ENCODE measurements around the gene MON1A.
"Not testable (repeated sequence)": the region's sequence is repeated elsewhere in the genome, so short reads cannot be mapped to it uniquely, and the experiment has no call there.

Gene MON1A, protein sequence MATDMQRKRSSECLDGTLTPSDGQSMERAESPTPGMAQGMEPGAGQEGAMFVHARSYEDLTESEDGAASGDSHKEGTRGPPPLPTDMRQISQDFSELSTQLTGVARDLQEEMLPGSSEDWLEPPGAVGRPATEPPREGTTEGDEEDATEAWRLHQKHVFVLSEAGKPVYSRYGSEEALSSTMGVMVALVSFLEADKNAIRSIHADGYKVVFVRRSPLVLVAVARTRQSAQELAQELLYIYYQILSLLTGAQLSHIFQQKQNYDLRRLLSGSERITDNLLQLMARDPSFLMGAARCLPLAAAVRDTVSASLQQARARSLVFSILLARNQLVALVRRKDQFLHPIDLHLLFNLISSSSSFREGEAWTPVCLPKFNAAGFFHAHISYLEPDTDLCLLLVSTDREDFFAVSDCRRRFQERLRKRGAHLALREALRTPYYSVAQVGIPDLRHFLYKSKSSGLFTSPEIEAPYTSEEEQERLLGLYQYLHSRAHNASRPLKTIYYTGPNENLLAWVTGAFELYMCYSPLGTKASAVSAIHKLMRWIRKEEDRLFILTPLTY

DNA sequence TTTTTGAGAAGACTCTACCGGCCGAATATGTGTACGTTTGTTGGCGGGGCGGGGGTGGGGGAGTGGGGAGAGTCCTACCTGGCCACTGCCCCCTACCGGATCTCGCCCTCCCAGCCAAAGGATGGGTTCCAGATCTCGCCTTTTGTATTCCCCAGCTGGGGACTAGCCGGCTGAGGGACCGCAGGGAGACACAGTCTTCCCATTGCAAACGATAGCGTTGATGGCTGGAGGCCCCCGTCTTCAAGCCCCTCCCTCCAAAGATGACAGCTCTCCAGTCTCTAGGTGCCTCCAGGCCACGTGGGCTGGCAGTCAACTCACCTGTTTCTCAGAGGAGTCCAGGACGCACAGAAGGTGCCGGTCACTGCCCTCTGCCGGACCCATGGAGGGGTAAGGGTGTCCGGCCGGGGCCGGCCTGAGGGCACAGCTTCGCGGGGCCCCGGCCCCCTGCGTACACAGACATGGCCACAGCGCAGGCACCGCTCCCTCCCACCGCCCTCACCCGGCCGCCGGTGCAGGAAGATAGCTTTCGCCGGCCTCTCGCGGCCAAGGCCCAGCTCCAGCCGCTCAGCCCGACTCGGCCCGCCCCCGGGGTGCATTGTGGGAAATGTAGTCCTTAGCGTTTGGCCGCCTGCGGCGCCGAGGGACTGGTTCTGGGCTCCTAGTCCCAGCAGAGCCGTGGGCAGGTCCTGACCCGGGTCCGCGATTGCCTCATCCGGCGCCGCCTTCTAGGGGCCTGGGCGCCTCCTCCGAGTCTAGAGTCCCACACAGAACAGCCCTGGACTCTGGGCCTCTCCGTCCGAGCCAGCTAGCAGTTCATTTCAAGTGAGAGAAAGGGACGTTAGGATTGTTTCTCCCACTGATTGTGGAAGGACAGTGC is at the start of gene MON1A:
TSS of gene MON1A (minus strand) at position 521 of the 877 bp plus-strand sequence. CDS start 16,465 bp downstream, outside the sequence.
- no peak for DNase-seq

DNA sequence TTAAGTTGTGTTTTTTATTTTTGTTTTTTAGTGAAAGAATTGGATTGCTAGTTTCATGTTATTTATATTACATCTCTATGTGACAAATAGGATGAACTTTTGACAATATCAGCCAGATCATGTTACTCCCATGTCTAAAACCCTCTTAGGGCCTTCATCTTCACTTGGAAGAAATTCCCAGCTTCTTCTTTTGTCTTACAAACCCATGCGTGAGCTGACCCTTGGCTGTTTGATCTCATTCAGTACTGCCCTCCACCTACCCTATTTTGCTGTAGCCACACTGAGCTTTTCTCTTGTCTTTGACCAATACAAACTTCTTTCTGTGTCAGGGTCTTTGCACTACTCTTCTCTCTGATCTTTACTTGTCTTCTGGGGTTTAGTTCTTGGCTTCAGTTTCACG is 47.3 kb upstream of the MON1A start:
- DNase-seq, result no peak

DNA sequence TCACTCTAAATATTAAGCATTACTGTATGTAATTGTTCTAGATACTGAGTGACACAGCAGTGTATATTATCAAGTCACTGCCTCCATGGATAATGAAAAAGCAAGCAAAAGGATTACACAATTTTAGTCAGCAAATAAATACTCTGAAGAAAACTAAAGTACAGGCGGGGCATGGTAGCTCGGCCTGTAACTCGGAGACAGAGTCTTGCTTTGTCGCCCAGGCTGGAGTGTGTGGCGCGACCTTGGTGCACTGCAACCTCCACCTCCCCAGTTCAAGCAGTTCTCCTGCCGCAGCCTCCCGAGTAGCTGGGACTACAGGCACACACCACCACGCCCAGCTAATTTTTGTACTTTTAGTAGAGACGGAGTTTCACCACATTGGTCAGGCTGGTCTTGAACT is 43.0 kb upstream of the MON1A start:
- DNase-seq, result no peak

DNA sequence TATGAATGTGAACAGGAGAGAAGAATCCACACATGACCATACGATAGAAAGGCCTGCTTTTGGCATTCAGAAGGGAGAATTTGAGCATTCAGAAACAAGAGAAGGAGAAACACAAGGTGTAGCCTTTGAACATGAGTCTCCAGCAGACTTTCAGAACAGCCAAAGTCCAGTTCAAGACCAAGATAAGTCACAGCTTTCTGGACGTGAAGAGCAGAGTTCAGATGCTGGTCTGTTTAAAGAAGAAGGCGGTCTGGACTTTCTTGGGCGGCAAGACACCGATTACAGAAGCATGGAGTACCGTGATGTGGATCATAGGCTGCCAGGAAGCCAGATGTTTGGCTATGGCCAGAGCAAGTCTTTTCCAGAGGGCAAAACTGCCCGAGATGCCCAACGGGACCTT is 38.7 kb upstream of the MON1A start:
- DNase-seq, result no peak

DNA sequence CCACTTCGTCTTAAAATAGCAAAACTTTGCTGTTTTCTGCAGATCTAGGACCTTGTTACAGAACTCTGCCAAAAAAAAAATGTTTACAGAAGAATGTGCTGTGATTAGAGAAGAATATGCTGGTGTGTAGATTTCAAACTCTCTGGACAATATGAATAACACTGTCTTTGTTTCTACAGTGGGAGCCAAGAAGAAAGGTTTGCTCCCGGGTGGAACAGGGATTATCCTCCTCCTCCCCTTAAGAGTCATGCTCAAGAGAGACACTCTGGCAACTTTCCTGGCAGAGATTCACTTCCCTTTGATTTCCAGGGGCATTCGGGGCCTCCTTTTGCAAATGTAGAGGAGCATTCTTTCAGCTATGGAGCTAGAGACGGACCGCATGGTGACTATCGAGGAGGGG is 37.7 kb upstream of the MON1A start:
- DNase-seq, result no peak

DNA sequence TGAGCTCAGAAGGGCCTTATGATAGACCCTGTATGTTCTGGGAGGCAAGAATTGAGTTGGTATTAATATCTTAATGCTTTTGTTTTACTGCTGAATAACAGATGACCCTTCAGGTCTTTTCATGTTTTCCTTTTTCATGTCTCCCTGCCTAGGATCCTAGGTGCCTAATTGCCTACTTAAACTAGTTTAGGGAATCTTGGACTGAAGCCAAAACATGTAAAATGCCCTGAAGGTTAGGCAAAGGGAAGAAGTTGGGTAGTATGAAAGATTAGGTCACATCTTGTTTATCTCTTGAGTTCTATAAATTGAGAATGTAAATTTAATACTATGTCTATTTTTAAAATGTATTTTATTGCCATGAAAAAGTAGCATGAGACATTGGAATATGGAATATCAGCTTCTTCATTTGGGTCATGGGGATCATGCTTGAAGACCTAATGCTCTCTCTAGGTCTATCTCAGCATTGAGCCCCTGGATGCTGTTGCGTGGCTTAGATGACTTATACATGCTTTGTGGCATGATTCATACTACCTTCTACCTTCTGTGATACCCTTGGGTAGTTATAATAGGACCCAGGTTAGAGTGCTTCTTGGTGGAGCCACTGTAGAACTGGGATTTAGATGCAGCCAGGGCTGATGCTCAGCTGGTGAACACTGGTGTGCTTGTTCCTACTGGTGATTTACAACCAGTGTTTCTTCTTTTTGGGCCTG is 36.8 kb upstream of the MON1A start:
- no peak for DNase-seq

DNA sequence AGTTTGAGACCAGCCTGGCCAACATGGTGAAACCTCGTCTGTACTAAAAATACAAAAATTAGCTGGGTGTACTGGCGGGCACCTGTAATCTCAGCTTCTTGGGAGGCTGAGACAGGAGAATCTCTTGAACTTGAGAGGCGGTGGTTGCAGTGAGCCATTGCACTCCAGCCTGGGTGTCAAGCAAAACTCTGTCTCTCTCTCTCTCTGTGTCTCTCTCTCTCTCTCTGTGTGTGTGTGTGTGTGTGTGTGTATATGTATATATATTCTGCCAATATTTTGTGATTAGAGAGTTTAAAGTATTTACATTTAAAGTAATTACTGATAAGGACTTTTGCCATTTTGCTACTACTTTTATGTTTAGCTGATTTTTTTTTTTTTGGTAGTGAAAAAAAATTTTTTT is 26.0 kb upstream of the MON1A start:
- no peak for DNase-seq

DNA sequence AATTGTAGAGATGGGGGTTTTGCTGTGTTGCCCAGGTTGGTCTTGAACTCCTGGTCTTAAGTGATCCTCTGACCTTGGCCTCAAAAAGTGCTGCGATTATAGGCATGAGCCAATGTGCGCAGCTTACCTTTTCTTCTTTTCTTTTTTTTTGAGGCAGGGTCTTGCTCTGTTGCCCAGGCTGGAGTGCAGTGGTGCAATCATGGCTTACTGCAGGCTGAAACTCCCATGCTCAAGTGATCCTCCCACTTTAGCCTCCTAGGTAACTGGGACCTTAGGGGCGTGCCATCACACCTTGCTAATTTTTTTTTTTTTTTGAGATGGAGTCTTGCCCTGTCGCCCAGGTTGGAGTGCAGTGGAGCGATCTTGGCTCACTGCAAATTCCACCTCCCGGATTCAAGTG is 23.3 kb upstream of the MON1A start:
- no peak for DNase-seq

DNA sequence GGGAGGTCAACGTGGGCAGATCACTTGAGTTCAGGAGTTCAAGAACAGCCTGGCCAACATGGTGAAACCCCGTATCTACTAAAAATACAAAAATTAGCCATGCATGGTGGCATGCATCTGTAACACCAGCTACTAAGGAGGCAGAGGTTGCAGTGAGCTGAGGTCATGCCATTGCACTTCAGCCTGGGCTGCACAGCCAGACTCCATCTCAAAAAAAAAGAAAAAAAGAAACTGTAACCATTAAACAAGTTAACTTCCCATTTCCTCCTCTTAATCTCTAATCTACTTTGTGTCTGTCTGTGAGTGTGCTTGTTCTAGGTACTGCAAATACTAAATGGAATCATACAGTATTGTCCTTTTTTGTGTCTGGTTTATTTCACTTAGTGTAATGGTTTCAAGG is 13.0 kb upstream of the MON1A start:
- no peak for DNase-seq

DNA sequence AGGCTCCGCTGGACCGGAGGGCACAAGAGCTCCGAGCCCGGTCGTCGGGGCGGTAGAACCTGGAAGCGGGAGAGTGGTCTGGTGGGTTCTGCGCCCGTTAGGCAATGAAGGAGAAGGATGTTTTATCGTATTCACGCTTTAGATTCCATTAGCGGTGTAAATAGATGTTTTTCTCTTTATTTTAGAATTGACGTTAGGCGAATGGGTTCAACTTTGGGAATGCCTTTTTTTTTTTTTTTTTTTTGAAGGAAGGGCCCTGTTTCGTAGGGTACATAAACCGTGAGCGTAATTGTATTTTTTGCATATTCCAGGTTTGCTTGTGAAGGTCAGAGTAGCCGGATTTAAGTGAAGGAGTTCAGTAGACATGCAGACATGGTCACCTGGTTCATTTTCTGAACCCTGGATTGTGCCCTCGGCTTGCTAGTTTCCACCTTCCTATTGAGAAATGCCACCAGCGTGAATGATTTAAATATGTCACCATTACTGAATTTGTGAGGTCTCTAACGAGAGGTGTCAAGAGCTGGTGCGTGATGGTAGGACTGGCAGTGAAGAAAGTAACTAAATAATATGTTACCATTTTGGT is 11.1 kb upstream of the MON1A start:
- no peak for DNase-seq

DNA sequence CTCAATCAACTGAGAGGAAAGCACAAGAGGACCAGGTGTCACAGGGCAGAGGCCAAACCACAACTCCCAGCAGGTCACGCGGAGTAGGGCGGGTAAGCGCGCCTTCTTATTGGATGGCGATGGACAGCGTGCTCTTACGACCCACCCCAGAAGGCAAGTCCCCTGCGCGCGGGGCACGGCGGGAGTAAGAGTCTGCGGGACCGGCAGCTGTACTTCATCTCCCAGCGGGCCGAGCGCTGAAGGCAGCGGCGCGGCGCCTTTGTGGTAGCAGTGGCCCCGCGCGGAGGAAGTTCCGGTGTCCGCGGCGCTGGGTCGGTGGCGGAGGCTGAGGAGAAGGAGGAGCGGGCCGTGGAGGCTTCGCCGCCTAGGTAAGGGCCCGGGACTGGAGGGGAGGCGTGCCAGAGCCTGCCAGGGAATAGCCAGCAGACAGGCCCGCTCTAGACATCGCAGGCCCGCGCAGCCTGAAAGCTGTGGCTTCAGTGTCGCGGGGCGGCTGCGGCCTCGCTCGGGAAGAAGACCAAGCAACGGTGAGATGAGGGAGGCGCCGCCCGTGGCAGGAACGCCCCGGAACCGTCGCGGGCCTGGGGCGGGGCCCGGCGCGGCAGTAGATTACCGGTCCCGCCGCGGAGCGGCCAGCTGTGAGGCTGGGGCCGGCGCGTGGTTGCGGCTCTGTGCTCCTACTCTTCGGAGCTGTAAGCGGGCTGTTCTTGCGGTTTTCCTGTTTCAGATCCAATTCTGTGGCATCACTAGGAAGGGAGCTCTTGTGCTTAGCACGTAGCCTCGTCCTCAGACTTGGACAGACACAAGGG is 10.5 kb upstream of the MON1A start, which contains the start of gene RBM6:
TSS of gene RBM6 (plus strand) at position 293 of the 809 bp plus-strand sequence. CDS start 22,492 bp downstream, outside the sequence.
- DNase-seq, result peak; percentile 53

DNA sequence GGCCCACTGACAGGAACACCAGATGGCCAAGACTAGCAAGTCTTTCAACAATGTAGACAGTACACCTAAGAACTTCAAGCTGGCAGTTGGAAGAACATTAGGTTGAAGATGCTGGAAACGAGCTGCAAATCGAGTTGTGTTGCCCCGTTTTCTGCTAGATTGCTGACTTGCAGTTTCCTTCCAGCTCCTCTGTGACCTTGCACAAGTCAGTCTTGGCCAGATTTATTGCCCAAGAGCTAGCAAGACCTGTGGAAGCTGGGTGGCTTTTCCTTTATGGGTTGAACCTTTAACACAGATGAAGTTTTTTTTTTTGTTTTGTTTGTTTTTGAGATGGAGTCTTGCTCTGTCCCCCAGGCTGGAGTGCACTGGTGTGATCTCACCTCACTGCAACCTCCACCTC is 7.5 kb upstream of the MON1A start:
- DNase-seq, result no peak

DNA sequence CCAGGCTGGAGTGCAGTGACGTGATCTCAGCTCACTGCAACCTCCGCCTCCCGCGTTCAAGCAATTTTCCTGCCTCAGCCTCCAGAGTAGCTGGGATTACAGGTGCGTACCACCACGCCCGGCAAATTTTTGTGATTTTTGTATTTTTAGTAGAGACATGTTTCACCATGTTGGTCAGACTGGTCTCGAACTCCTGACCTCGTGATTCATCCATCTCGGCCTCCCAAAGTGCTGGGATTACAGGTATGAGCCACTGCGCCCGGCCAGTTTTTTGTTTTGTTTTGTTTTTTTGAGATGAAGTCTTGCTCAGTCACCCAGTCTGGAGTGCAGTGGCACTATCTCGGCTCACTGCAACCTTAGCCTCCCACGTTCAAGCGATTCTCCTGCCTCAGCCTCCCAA is 2.7 kb upstream of the MON1A start:
- DNase-seq, result not testable (repeated sequence)

DNA sequence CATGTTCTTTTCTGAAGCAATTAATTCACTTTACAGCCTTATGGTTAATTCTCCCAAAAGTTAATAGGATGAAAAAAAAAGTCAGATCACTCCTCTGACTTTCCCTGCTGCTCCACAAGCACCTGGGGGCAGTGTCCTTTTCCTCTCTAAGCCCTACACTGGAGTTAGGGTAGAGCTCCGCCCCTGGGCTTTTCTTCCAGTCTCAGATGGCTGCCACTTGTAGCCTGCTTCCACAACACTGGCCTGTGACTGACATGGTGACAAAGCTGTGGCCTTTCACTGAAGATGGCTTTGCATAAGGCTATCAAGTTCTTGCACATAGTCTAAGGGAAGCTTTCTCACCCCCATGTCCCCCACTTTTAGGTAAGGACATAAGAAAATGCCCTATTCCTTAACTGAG is 1.3 kb upstream of the MON1A start:
- no peak for DNase-seq

DNA sequence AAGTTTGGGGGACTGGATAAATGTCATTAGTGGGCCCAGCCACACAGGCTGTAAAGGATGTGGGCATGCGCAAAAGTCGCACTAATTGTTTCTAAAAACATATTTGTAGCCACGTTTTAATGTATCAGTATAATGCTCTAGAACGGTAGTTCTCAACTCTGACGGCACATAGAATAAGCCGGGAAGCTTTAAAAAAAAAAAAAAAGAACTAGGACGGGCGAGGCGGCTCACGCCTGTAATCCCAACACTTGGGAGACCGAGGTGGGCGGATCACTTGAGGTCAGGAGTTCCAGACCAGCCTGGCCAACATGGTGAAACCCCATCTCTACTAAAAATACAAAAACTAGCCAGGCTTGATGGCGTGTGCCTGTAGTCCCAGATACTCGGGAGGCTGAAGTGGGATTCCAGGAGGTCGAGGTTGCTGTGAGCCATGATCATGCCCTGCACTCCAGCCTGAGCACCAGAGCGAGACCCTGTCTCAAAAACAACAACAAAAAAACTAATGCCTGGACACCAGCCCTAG is 618 bp upstream of the MON1A start:
- DNase-seq, result no peak

DNA sequence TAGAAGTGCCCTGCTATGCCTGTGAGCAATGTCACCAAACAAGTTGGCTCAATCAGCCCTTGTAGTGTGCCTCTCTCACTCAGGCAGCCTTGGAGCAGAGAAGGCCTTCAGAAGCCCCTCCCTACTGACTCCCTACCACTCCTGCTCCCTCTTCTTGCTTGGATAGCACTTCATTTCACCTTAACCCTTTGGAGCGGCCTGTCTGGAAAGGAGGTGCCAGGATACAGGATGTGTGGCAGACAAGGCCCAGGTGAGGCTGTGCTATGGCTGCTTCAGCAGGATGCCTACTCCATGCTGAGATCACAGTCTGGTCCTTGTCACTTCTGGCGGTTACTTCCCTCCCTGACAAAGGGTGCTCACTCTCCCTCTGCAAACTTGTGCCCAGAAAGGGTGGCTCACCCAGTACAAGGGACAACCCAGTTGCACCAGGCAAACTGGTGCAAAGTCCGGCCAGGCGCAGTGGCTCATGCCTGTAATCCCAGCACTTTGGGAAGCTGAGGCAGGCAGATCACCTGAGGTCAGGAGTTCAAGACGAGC is 1.1 kb downstream of the MON1A start:
- no peak for DNase-seq

DNA sequence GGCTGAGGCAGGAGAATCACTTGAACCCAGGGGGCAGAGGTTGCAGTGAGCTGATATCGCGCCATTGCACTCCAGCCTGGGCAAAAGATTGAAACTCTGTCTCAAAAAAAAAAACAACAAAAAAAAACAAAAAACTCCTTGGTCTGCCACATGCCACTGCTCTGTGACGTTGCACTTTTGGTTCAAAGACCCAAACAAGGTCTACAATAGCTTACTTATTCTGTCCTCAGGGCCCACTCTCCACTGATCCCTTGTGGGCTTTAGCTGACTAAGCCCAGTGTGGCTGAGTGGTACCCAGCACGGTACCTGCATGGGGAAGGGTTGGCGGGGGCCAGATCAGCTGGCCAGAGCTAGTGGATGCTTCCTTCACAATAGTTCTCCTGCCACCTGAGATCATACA is 1.8 kb downstream of the MON1A start:
- no peak for DNase-seq

DNA sequence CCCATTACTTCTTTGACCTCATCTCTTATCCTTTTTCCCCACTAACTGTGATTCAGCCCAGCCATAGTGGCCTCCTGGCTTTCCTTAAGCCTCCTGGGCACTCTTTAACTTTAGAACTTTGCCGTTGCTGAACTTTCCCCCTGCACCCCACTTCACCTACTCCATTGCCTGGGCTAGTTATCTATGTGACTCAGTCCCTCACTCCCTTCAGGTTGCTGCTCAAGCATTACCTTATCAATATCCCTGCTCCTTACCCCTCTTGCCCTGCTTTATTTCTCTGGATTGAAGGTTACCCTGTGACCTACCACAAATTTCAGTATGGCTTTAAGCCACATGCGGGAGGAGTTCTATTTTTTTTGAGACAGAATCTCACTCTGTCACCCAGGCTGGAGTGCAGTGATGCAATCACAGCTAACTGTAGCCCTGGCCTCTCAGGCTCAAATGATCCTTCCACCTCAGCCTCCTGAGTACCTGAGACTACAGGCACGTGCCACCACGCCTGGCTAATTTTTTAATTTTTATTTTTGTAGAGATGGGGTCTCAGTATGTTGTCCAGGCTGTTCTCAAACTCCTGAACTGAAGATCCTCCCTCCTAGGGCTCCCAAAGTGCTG is 3.4 kb downstream of the MON1A start:
- no peak for DNase-seq

DNA sequence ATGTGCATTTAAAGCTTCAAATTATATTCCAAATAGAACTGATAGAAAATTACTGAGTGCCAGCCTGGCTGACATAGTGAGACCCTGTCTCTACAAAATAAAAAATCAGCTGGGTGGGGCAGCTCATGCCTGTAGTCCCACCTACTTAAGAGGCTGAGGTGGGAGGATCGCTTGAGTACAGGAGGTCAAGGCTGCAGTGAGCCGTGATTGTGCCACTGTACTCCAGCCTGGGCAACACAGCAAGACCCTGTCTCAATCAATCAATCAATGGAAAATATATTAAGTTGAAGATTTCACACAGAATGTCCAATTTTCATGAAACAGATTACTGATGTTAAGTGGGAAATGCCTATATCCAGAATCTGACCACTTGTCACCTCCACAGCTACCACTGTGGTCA is 4.1 kb downstream of the MON1A start:
- DNase-seq, result no peak

DNA sequence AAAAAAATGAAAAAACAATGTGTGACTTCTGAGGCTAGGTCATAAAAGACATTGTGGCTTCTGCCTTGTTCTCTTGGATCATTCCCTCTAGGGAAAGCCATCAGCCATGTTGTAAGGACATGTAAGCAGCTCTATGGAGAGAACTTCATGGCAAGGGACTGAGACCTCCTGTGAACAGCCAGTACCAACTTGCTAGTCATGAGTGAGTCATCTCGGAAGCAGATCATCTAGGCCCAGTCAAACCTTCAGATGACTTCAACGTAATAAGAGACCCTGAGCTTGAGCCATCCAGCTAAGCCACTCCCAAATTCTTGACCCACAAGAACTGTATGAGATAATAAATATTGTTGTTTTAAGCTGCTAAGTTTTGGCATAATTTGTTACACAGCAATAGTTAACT is 4.9 kb downstream of the MON1A start:
- no peak for DNase-seq

All from NCI-H1417 treated with DMSO at 0.1 percent for 48 hours (cell line).